Measurements from ENCODE around the gene HCRTR1. TPM values are rescaled to one million over a fixed set of nuclear protein-coding genes. Genes with fewer than 3 reads are reported as not detected.

HCRTR1 gene
- total RNA-seq, 1 experiment from 2014 or later: not detected

GRCh38 chr1:31667065-31667785 lies 49.7 kb downstream of the HCRTR1 start:
- DNase-seq (ENCODE audit: low spot score): no peak

DNA sequence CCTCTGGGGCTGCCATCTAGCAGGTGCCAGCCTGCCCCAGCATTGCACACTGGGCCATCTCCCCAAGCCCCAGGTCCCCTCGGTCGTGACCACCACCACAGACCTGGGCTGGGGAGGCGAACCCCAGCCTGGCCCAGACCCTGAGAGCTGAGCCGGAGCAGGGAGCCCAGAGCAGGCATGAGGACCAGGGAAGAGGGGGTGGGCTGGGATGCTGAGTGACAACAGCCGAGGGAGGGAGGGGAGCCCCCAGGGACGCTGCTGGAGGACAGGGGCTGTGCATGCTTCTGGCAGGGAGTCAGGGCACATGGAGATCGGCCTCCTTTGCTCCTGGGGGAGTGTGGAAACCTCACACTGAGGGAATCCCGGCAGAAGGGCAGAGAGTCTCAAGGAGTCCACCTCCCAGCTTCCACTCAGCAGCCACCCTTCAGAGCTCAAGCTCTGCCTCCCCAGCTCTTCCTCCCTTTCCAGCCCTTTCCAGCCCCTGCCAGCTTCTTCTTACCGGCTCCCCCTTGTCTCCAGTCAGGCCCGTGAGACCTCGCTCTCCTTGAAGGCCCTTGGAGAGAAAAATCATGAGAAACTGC lies 50.9 kb downstream of the HCRTR1 start:
- no peak for DNase-seq (ENCODE audit: low spot score)

- DNase-seq (ENCODE audit: low spot score): no peak
Measured at GRCh38 chr1:31669433-31669785, 51.9 kb downstream of the HCRTR1 start.

GRCh38 chr1:31669786-31670592 lies 52.5 kb downstream of the HCRTR1 start:
- peak; percentile 75 for DNase-seq (ENCODE audit: low spot score)

DNA sequence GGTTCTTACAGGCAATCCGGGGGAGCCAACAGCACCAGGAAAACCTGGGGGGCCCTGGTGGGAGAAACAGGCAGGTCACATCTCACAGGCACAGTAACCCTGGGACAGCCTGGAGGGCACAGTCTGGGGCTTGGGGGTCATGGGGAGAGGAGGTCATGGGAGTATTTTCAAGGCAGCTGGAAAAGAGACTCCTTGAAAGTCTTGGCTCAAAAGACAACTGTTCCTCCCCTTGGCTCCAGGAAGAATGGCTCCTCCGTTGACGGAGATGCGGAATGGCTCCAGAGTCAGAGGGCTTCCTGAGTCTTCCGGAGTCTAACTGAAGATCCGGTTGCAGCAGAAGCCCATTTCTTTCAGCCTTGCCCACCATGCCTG lies 53.1 kb downstream of the HCRTR1 start:
- no peak for DNase-seq (ENCODE audit: low spot score)

DNA sequence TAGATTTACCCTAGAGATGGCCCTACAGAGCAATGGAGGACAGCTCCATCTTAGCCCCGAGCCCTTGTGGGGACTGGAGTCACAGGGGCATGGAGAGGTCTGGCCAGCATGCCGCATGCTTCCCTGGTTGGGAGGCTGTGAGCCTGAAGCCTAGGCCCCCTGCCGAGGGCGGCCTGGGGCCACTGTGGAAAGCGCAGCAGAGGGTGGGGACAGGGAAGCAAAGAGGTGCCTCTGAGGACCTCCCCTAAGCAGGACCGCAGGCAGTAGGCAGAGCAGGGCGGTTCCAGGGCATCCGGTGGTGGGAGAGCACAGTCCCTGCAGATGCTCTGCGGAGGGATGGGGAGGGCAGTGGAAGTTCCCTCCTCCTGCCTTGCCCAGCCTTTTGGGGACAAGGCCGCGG lies 53.7 kb downstream of the HCRTR1 start:
- DNase-seq (ENCODE audit: low spot score): no peak

GRCh38 chr1:31671561-31672201 lies 54.2 kb downstream of the HCRTR1 start:
- no peak for DNase-seq (ENCODE audit: low spot score)

DNA sequence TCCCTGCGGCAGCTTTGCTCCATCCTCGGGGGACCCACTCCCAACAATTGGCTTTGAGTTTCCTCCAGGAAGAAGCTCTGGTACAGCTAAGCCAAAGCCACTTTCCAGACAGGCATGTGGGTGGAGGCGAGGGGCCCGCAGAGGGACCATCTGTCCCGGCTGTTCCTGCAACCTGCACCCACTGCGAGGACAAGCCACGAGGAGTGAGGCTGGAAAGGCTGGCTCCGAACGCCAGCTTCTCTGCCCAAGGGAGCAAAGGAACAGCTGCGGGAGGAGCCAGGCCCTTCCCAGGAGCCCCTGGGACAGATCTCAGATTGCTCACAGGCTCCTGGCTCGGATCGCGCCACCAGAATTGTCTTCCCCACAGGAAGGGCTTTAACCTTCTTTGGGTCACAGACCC lies 55.5 kb downstream of the HCRTR1 start:
- DNase-seq (ENCODE audit: low spot score): no peak

DNA sequence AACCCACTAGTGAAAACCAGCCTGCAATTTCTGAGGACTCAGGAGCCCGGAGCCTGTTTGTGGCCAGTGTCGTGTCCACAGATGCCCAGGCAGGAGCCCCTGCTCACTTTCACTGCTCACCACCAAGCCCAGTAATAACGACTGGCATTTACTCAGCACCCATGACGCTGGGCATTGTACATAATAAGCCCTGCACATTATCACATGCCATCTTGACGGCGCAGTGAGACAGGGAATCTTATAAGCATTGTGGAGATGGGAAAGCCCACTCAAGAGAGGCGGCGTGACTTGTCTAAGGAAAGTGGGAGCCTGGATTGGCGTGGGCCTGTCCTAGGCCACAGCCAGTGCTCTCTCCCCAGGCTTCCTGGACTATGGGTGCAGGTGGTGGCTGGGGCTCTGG lies 55.9 kb downstream of the HCRTR1 start:
- DNase-seq (ENCODE audit: low spot score): no peak

GRCh38 chr1:31674626-31675025 lies 57.1 kb downstream of the HCRTR1 start:
- no peak for DNase-seq (ENCODE audit: low spot score)

GRCh38 chr1:31675161-31675560 lies 57.7 kb downstream of the HCRTR1 start:
- DNase-seq (ENCODE audit: low spot score): no peak

DNA sequence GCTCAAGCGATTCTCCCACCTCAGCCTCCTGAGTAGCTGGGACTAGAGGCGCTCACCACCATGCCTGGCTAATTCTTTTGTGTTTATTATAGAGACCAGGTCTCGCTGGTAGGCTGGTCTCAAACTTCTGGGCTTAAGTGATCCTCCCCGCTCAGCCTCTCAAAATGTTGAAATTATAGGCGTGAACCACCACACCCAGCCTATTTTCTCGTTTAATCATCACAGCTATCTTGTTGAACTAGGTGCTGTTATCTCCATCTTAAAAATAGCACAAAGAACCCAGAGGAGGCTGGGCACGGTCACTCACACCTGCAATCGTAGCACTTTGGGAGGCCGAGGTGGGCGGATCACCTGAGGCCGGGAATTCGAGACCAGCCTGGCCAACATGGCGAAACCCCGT lies 58.3 kb downstream of the HCRTR1 start:
- DNase-seq (ENCODE audit: low spot score): no peak

Other genes with a start within 250 kb of the HCRTR1 start
- 9.0 and 19.5 TPM in 2 replicates for gene FABP3, start 244.6 kb upstream of the HCRTR1 start, total RNA-seq (2014; rRNA removed; shearing (Covaris generic))
- 16.8 and 18.9 TPM in 2 replicates for gene SERINC2, start 204.5 kb upstream of the HCRTR1 start, total RNA-seq (2014; rRNA removed; shearing (Covaris generic))
- 178 and 257 TPM in 2 replicates for gene TINAGL1, start 41.2 kb upstream of the HCRTR1 start, total RNA-seq (2014; rRNA removed; shearing (Covaris generic))
- gene PEF1, start 27.2 kb downstream of the HCRTR1 start, total RNA-seq (2014; rRNA removed; shearing (Covaris generic)): 62.2 and 62.7 TPM in 2 replicates
- 12.7 and 26.2 TPM in 2 replicates for gene COL16A1, start 86.3 kb downstream of the HCRTR1 start, total RNA-seq (2014; rRNA removed; shearing (Covaris generic))
- gene ADGRB2, start 146.7 kb downstream of the HCRTR1 start, total RNA-seq (2014; rRNA removed; shearing (Covaris generic)): 11.3 and 20.9 TPM in 2 replicates
- gene SPOCD1, start 198.3 kb downstream of the HCRTR1 start, total RNA-seq (2014; rRNA removed; shearing (Covaris generic)): 5.7 and 6.9 TPM in 2 replicates